ENCODE measurements around the gene CEBPZOS.
"Not testable (repeated sequence)": the region's sequence is repeated elsewhere in the genome, so short reads cannot be mapped to it uniquely, and the experiment has no call there.

CEBPZOS gene

DNA sequence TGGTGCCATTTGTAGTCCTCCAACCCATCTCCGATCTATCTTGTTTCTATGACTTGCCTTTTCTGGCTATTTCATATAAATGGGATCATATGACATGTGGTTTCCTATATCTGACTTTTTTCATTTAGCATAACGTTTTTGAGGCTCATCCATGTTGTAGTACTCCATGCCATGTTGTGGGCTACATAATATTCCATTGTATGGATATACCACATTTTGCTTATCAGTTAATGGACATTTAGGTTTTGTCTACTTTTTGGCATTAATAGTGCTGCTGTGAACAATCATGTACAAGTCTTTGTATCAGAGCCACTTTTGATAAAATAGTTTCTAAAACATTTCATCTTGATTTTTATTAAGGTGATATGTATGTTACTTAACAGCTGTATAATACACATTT lies 7.4 kb downstream of the CEBPZOS start:
- DNase-seq (ENCODE audit: extremely low read depth, low read depth): no peak

DNA sequence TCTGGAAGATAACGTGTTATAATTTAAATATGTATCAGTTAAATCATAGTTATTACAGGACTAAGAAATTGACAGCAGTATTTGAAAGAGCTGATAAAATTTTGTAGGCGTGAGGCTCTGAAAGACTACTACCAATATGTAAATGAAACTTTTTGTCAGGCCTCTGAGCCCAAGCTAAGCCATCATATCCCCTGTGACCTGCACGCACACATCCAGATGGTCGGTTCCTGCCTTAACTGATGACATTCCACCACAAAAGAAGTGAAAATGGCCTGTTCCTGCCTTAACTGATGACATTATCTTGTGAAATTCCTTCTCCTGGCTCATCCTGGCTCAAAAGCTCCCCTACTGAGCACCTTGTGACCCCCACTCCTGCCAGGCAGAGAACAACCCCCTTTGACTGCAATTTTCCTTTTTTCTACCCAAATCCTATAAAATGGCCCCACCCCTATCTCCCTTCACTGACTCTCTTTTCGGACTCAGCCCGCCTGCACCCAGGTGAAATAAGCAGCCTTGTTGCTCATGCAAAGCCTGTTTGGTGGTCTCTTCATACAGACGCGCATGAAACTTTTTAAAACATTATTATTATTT lies 8.9 kb downstream of the CEBPZOS start:
- DNase-seq (ENCODE audit: extremely low read depth, low read depth); H3K4me3 ChIP-seq (replicated peaks; ENCODE audit: low read depth, low read length): not testable (repeated sequence)

More for the DNA sequence above, 7.4 kb downstream of the CEBPZOS start:
- TF ChIP-seq, protein P1, sequence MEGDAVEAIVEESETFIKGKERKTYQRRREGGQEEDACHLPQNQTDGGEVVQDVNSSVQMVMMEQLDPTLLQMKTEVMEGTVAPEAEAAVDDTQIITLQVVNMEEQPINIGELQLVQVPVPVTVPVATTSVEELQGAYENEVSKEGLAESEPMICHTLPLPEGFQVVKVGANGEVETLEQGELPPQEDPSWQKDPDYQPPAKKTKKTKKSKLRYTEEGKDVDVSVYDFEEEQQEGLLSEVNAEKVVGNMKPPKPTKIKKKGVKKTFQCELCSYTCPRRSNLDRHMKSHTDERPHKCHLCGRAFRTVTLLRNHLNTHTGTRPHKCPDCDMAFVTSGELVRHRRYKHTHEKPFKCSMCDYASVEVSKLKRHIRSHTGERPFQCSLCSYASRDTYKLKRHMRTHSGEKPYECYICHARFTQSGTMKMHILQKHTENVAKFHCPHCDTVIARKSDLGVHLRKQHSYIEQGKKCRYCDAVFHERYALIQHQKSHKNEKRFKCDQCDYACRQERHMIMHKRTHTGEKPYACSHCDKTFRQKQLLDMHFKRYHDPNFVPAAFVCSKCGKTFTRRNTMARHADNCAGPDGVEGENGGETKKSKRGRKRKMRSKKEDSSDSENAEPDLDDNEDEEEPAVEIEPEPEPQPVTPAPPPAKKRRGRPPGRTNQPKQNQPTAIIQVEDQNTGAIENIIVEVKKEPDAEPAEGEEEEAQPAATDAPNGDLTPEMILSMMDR (IDR thresholded peaks at IDR 0.05; ENCODE audit: low read depth, low read length, missing control alignments): no peak
- H3K4me3 ChIP-seq (replicated peaks; ENCODE audit: low read depth, low read length): no peak overlapping the region

DNA sequence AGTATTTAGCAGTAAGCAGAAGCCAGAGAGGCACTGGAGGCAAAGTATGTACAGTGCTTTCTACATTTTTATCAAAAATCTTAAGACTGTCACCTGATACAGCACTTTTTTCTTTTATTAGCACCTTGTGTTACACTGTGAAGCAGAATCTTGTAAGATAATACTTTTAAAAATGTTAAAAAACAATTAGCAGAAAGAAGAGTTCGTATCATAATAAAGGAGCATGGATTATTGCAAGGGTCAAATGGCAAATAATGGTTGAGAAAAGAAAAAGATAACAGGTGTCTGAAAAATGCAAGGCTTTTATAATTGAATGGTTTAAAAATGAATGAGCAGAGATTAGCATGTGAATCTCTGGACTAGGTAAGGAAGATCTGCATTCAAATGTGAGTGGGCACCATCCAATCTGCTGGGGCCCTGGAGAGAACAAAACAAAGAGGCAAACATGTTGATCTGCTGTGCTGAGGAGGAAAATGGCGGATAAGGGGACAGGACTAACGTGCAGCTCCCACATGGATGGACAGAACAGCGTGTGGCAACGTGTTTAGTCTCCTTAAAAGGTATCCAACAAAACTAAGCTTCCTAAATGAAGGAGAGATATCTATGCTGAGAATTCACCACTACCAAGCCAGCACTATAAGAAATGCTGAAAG lies 9.5 kb downstream of the CEBPZOS start:
- DNase-seq (ENCODE audit: extremely low read depth, low read depth): no peak
- H3K4me3 ChIP-seq (replicated peaks; ENCODE audit: low read depth, low read length): no peak overlapping the region
- TF ChIP-seq, protein P1 (IDR thresholded peaks at IDR 0.05; ENCODE audit: low read depth, low read length, missing control alignments): no peak

DNA sequence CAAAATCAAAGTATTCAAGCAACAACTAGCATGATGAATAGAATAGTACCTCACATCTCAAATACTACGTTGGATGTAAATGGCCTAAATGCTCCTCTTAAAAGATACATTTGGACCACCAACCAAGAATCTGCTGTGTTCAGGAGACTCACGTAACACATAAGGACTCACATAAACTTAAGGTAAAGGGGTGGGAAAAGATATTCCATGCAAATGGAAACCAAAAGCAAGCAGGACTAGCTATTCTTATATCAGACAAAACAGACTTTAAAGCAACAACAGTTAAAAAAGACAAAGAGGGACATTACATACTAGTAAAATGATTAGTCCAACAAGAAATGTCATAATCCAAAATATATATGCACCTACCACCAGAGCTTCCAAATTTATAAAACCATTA lies 10.5 kb downstream of the CEBPZOS start:
- H3K4me3 ChIP-seq (replicated peaks; ENCODE audit: low read depth, low read length); DNase-seq (ENCODE audit: extremely low read depth, low read depth): not testable (repeated sequence)

DNA sequence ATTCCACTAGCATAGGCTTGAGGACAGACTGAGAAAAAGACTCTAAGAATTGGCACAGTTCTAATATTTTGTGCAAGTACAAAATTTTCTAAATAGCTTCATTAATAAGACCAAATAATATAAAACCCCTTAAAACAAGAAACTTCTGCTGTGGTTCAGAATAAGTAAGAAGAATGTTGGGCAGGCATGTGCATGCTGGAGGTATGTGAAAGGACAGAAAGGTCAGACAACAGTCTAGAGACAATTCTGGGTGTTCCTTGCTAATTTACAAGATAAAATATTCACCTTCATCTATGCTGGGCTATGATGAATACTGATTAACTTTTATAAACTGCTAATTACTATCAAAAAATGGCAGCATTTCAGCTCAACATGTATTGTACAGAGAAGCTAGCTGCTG lies 14.9 kb downstream of the CEBPZOS start:
- DNase-seq (ENCODE audit: extremely low read depth, low read depth): no peak
- no peak overlapping the region for H3K4me3 ChIP-seq (replicated peaks; ENCODE audit: low read depth, low read length)
- TF ChIP-seq, protein P1 (IDR thresholded peaks at IDR 0.05; ENCODE audit: low read depth, low read length, missing control alignments): no peak

DNA sequence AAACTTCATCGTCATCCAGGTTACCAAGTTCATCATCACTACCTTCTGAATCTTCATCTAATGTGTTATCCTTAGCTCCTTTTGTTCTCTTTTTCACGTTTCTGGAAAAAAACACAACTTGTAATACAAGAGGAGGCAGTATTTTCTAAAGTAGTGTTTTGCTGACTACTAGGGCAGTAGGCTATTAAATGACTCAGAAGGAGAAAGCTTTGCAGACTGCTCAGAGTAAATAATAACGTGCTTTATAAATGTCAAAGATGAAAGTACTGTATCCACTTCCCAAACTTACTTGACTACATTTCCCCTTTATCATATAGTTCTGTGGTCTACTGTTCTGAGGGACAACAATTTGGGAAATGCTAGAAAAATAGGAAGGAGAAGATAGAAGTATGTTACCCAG lies 15.6 kb downstream of the CEBPZOS start:
- no peak overlapping the region for H3K4me3 ChIP-seq (replicated peaks; ENCODE audit: low read depth, low read length)
- TF ChIP-seq, protein P1 (IDR thresholded peaks at IDR 0.05; ENCODE audit: low read depth, low read length, missing control alignments): no peak
- no peak for DNase-seq (ENCODE audit: extremely low read depth, low read depth)

DNA sequence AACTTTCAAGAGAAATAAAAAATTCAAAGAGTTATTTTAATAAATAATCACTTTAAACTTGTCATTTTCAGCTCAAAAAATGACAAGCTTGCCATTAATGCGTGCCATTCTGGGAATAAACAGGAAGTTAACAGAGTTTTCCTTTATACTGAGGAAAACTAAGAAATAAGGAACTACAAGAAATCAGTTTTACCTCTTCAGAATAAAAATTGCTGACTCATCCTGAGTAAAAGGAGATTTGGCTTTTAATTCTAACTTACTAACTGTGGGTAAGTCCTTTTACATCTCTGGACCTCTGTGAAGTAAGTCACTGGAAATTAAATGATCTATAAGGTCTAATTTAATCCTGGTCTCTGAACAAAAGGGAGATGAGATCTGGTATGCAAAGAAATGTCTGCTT lies 19.0 kb downstream of the CEBPZOS start:
- DNase-seq (ENCODE audit: extremely low read depth, low read depth): no peak
- no peak overlapping the region for H3K4me3 ChIP-seq (replicated peaks; ENCODE audit: low read depth, low read length)
- TF ChIP-seq, protein P1 (IDR thresholded peaks at IDR 0.05; ENCODE audit: low read depth, low read length, missing control alignments): no peak

DNA sequence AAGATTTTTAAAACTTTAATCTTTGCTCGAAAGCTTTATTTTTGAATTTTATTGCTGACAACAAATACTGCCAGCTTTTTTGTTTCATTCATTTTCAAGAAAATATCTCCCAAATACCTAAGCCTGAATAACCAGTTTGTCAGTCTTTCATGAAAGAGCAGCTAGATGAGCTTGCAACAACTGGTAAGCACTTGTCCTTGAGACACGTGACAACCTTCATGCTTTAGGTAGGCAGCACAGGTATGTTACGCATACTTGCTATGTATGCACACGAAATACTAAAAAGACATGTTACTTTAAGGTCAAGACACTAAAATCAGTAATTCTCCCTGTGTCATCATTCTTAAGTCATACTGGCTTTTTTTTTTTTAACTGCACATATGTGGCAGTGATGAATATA lies 22.8 kb downstream of the CEBPZOS start:
- H3K4me3 ChIP-seq (replicated peaks; ENCODE audit: low read depth, low read length): no peak overlapping the region
- DNase-seq (ENCODE audit: extremely low read depth, low read depth): no peak
- TF ChIP-seq, protein P1 (IDR thresholded peaks at IDR 0.05; ENCODE audit: low read depth, low read length, missing control alignments): no peak

All from HFF-Myc (cell line).